Measurements from ENCODE around the gene POLR2H.
A peak's percentile ranks its signal among the peaks of the same experiment; 100 is the strongest.

POLR2H gene

GRCh38 chr3:184347321-184348056, 14.0 kb upstream of the POLR2H start:
- Histone ChIP-seq H2AK5ac (ENCODE audit: low read length) (no peak overlapping the region), H3K36me3 (ENCODE audit: control insufficient read depth in 1 of 2, insufficient read depth in 2 of 2, low read length in 2 of 2) (peaks cover 25 to 34% of the 10 kb centered on the region in 2 experiments), H3K4me3 (ENCODE audit: low read depth, low read length) (no peak overlapping the region), H3K4me1 (ENCODE audit: control insufficient read depth in 1 of 2, insufficient read depth in 2 of 2, low read length in 2 of 2) (no peaks in the 10 kb centered on the region), H2BK120ac (ENCODE audit: insufficient read depth, low read length, poor library complexity) (no peak overlapping the region), H3K27me3 (ENCODE audit: insufficient read depth, low read length) (no peaks in the 10 kb centered on the region), H3K79me2 (ENCODE audit: control insufficient read depth, insufficient read depth, low read length, poor library complexity) (no peaks in the 10 kb centered on the region), H3K9me3 (ENCODE audit: insufficient read depth, low read depth, low read length) (no peaks in the 10 kb centered on the region), H3K4ac (ENCODE audit: low read depth, low read length) (no peak overlapping the region), H2AFZ (ENCODE audit: insufficient read depth, low read length, poor library complexity) (no peak overlapping the region), H3K9ac (ENCODE audit: low read length) (no peak overlapping the region), H4K91ac (ENCODE audit: low read depth, low read length) (no peak overlapping the region), H4K12ac (ENCODE audit: low read depth, low read length) (no peak overlapping the region), H3K23ac (ENCODE audit: low read length) (no peak overlapping the region), H3K14ac (ENCODE audit: low read length) (no peak overlapping the region), H3K4me2 (ENCODE audit: low read length) (no peak overlapping the region), H4K8ac (ENCODE audit: low read depth, low read length) (no peak overlapping the region), H2BK5ac (ENCODE audit: low read depth, low read length, poor library complexity) (no peak overlapping the region), H3K18ac (ENCODE audit: low read length) (no peak overlapping the region), H2BK12ac (ENCODE audit: low read length) (no peak overlapping the region), H3K27ac (ENCODE audit: low read depth, low read length) (no peak overlapping the region), H3K79me1 (ENCODE audit: low read length) (no peaks in the 10 kb centered on the region)
- WGBS (ENCODE audit: extremely low coverage, insufficient coverage, insufficient read length) = no CpG with 5 or more reads among the region's 12 CpGs
- DNase-seq = no peak

- H3K79me1 ChIP-seq (ENCODE audit: low read length) = no peaks in the 10 kb centered on the region
- H2AFZ ChIP-seq (ENCODE audit: insufficient read depth, low read length, poor library complexity) = no peak overlapping the region
- H2BK5ac ChIP-seq (ENCODE audit: low read depth, low read length, poor library complexity) = no peak overlapping the region
- no peaks in the 10 kb centered on the region for H3K27me3 ChIP-seq (ENCODE audit: insufficient read depth, low read length)
- H2BK120ac ChIP-seq (ENCODE audit: insufficient read depth, low read length, poor library complexity) = no peak overlapping the region
- H3K4ac ChIP-seq (ENCODE audit: low read depth, low read length) = no peak overlapping the region
- no peak overlapping the region for H3K14ac ChIP-seq (ENCODE audit: low read length)
- DNase-seq = no peak
- no peak overlapping the region for H3K18ac ChIP-seq (ENCODE audit: low read length)
- peaks cover 22 to 32% of the 10 kb centered on the region in 2 experiments for H3K36me3 ChIP-seq (ENCODE audit: control insufficient read depth in 1 of 2, insufficient read depth in 2 of 2, low read length in 2 of 2)
- no peak overlapping the region for H4K12ac ChIP-seq (ENCODE audit: low read depth, low read length)
- no peak overlapping the region for H3K23ac ChIP-seq (ENCODE audit: low read length)
- H3K4me3 ChIP-seq (ENCODE audit: low read depth, low read length) = no peak overlapping the region
- no peaks in the 10 kb centered on the region for H3K9me3 ChIP-seq (ENCODE audit: insufficient read depth, low read depth, low read length)
- H3K4me1 ChIP-seq (ENCODE audit: control insufficient read depth in 1 of 2, insufficient read depth in 2 of 2, low read length in 2 of 2) = no peaks in the 10 kb centered on the region
- no peak overlapping the region for H4K8ac ChIP-seq (ENCODE audit: low read depth, low read length)
- no peak overlapping the region for H2BK12ac ChIP-seq (ENCODE audit: low read length)
- no peaks in the 10 kb centered on the region for H3K79me2 ChIP-seq (ENCODE audit: control insufficient read depth, insufficient read depth, low read length, poor library complexity)
- no peak overlapping the region for H3K9ac ChIP-seq (ENCODE audit: low read length)
- H3K4me2 ChIP-seq (ENCODE audit: low read length) = no peak overlapping the region
- WGBS (ENCODE audit: extremely low coverage, insufficient coverage, insufficient read length) = no CpG with 5 or more reads among the region's 4 CpGs
- no peak overlapping the region for H4K91ac ChIP-seq (ENCODE audit: low read depth, low read length)
- H2AK5ac ChIP-seq (ENCODE audit: low read length) = no peak overlapping the region
- no peak overlapping the region for H3K27ac ChIP-seq (ENCODE audit: low read depth, low read length)
Observed at GRCh38 chr3:184348057-184348382, 13.5 kb upstream of the POLR2H start.

DNA sequence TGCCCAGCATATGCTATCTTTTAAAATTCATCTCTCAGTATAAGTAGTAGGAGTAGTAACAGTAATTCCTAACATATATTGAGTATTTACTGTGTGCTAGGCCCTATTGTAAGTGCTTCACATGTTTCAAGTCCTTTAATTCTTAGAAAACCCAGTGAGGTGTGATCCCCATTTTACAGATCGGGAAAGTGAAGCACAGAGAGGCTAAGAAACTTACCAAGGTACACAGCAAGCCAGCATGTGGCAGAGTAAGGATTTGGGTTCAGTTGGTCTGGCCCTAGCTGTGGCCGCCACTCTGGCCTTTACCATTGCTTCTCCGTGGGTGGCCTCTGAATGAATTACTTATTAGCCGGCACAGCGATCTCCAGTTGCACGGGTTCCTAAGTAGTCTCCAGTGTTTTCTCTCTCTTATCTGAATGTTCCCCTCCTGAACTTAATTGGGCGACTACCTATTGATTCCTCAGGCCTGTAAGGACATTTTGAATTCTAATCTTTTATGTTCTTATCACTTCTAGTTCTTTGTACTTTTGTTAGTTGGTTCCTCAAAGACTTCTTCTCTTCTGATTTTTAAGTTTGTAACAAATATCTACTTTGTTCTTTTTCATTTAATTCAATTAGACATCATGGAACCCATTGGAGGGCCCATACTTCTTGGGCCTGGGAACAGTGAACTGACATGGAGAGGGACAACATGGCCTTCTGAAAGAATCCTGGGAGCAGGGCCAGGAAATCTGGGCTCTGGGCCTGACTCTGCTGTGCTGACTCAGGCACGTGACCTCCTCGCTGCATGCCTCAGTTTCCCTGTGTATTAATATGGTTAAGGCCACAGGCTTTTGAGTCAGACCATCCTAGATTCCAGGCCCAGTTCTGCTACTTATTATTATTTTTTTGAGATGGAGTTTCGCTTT, 11.7 kb upstream of the POLR2H start:
- Histone ChIP-seq H3K23ac (ENCODE audit: low read length) (no peak overlapping the region), H3K4me2 (ENCODE audit: low read length) (no peak overlapping the region), H3K36me3 (ENCODE audit: control insufficient read depth in 1 of 2, insufficient read depth in 2 of 2, low read length in 2 of 2) (peaks cover 11 to 17% of the 10 kb centered on the region in 2 experiments), H2BK5ac (ENCODE audit: low read depth, low read length, poor library complexity) (no peak overlapping the region), H3K9me3 (ENCODE audit: insufficient read depth, low read depth, low read length) (peaks cover 2% of the 10 kb centered on the region), H3K18ac (ENCODE audit: low read length) (no peak overlapping the region), H4K91ac (ENCODE audit: low read depth, low read length) (no peak overlapping the region), H3K79me1 (ENCODE audit: low read length) (no peaks in the 10 kb centered on the region), H2AFZ (ENCODE audit: insufficient read depth, low read length, poor library complexity) (no peak overlapping the region), H2BK12ac (ENCODE audit: low read length) (no peak overlapping the region), H2AK5ac (ENCODE audit: low read length) (no peak overlapping the region), H3K4me3 (ENCODE audit: low read depth, low read length) (no peak overlapping the region), H3K79me2 (ENCODE audit: control insufficient read depth, insufficient read depth, low read length, poor library complexity) (no peaks in the 10 kb centered on the region), H3K4ac (ENCODE audit: low read depth, low read length) (no peak overlapping the region), H4K8ac (ENCODE audit: low read depth, low read length) (no peak overlapping the region), H3K27me3 (ENCODE audit: insufficient read depth, low read length) (no peaks in the 10 kb centered on the region), H4K12ac (ENCODE audit: low read depth, low read length) (no peak overlapping the region), H3K14ac (ENCODE audit: low read length) (no peak overlapping the region), H2BK120ac (ENCODE audit: insufficient read depth, low read length, poor library complexity) (no peak overlapping the region), H3K4me1 (ENCODE audit: control insufficient read depth in 1 of 2, insufficient read depth in 2 of 2, low read length in 2 of 2) (no peaks in the 10 kb centered on the region), H3K27ac (ENCODE audit: low read depth, low read length) (no peak overlapping the region), H3K9ac (ENCODE audit: low read length) (no peak overlapping the region)
- no peak for DNase-seq
- no CpG with 5 or more reads among the region's 10 CpGs for WGBS (ENCODE audit: extremely low coverage, insufficient coverage, insufficient read length)

GRCh38 chr3:184350618-184351017, 10.9 kb upstream of the POLR2H start:
- H4K8ac ChIP-seq (ENCODE audit: low read depth, low read length) = no peak overlapping the region
- no peak overlapping the region for H3K4me2 ChIP-seq (ENCODE audit: low read length)
- no peak overlapping the region for H2AK5ac ChIP-seq (ENCODE audit: low read length)
- H4K91ac ChIP-seq (ENCODE audit: low read depth, low read length) = no peak overlapping the region
- no peak overlapping the region for H2AFZ ChIP-seq (ENCODE audit: insufficient read depth, low read length, poor library complexity)
- DNase-seq = peak; percentile 76 to 93
- H3K4me1 ChIP-seq (ENCODE audit: control insufficient read depth in 1 of 2, insufficient read depth in 2 of 2, low read length in 2 of 2) = peaks cover 2 to 3% of the 10 kb centered on the region in 2 experiments
- H2BK5ac ChIP-seq (ENCODE audit: low read depth, low read length, poor library complexity) = no peak overlapping the region
- no peaks in the 10 kb centered on the region for H3K79me2 ChIP-seq (ENCODE audit: control insufficient read depth, insufficient read depth, low read length, poor library complexity)
- H3K79me1 ChIP-seq (ENCODE audit: low read length) = no peaks in the 10 kb centered on the region
- WGBS (ENCODE audit: extremely low coverage, insufficient coverage, insufficient read length) = no CpG with 5 or more reads among the region's 6 CpGs
- peaks cover 12 to 18% of the 10 kb centered on the region in 2 experiments for H3K36me3 ChIP-seq (ENCODE audit: control insufficient read depth in 1 of 2, insufficient read depth in 2 of 2, low read length in 2 of 2)
- H2BK120ac ChIP-seq (ENCODE audit: insufficient read depth, low read length, poor library complexity) = no peak overlapping the region
- H3K27ac ChIP-seq (ENCODE audit: low read depth, low read length) = no peak overlapping the region
- no peak overlapping the region for H3K4ac ChIP-seq (ENCODE audit: low read depth, low read length)
- no peak overlapping the region for H3K4me3 ChIP-seq (ENCODE audit: low read depth, low read length)
- H3K27me3 ChIP-seq (ENCODE audit: insufficient read depth, low read length) = no peaks in the 10 kb centered on the region
- no peak overlapping the region for H3K18ac ChIP-seq (ENCODE audit: low read length)
- no peak overlapping the region for H3K9ac ChIP-seq (ENCODE audit: low read length)
- no peak overlapping the region for H3K14ac ChIP-seq (ENCODE audit: low read length)
- no peak overlapping the region for H2BK12ac ChIP-seq (ENCODE audit: low read length)
- H3K9me3 ChIP-seq (ENCODE audit: insufficient read depth, low read depth, low read length) = peaks cover 2% of the 10 kb centered on the region
- H4K12ac ChIP-seq (ENCODE audit: low read depth, low read length) = no peak overlapping the region
- no peak overlapping the region for H3K23ac ChIP-seq (ENCODE audit: low read length)

All from trophoblast cell (in vitro differentiated cells and primary cell).